Left lobe of liver (tissue), 2 donors: ENCODE measurements around the gene CACNA1C. TPM values are rescaled to one million over a fixed set of nuclear protein-coding genes. Genes with fewer than 3 reads are reported as not detected.

ENCODE experiments used
- ATAC-seq: fragments of 200-7000 bp; cut with Tn5 transposase; one replicate; pipeline ENCODE4 v1.9.1; 2020; ENCODE audit warnings: mild to moderate bottlenecking, moderate library complexity
- DNase-seq: peaks from one replicate; pipeline ENCODE4 v3.0.0-alpha.2; 2020; ENCODE audit warnings: low spot score
- total RNA-seq: library from RNA; stranded (reverse); gene quantifications from one replicate; pipeline ENCODE4 v1.2.1, GENCODE V29; 2021
- donor health status: DM: no; HTN: no; CAD: no; lungs with moderate emphysema.
- donor health status: DM: no; HTN: yes; CAD: no.

CACNA1C gene
- total RNA-seq, 1 donor from 2014 or later, result 0.83 TPM

- ATAC-seq, result no peak
- DNase-seq, result no peak
Observed at GRCh38 chr12:2687058-2687457, 634.3 kb downstream of the CACNA1C start.

- no peak for DNase-seq
- no peak for ATAC-seq
Observed at GRCh38 chr12:2687726-2688125, 634.9 kb downstream of the CACNA1C start.

GRCh38 chr12:2688381-2688931 lies 635.7 kb downstream of the CACNA1C start:
- no peak for DNase-seq

GRCh38 chr12:2689393-2689792 lies 636.6 kb downstream of the CACNA1C start:
- ATAC-seq, result no peak
- DNase-seq, result no peak

More at GRCh38 chr12:2688381-2688931, 635.7 kb downstream of the CACNA1C start:
- no peak for ATAC-seq

GRCh38 chr12:2689879-2690278 lies 637.1 kb downstream of the CACNA1C start:
- ATAC-seq (no peak), DNase-seq (no peak)

- DNase-seq (no peak), ATAC-seq (no peak)
Observed at GRCh38 chr12:2690348-2691005, 637.7 kb downstream of the CACNA1C start.

GRCh38 chr12:2691006-2691344 lies 638.2 kb downstream of the CACNA1C start:
- peak; percentile 37 for ATAC-seq
- DNase-seq, result no peak

- DNase-seq (no peak), ATAC-seq (peak; percentile 54)
Observed at GRCh38 chr12:2691345-2692071, 638.7 kb downstream of the CACNA1C start.

GRCh38 chr12:2692080-2692479 lies 639.3 kb downstream of the CACNA1C start:
- DNase-seq (no peak), ATAC-seq (no peak)

- DNase-seq (no peak), ATAC-seq (no peak)
Observed at GRCh38 chr12:2693244-2693860, 640.6 kb downstream of the CACNA1C start.

GRCh38 chr12:2693980-2694610 lies 641.3 kb downstream of the CACNA1C start:
- no peak for DNase-seq
- ATAC-seq, result no peak

GRCh38 chr12:2696136-2696535 lies 643.3 kb downstream of the CACNA1C start:
- no peak for ATAC-seq
- DNase-seq, result no peak

- DNase-seq, result no peak
- no peak for ATAC-seq
Observed at GRCh38 chr12:2697057-2697800, 644.4 kb downstream of the CACNA1C start.

- no peak for ATAC-seq
Observed at GRCh38 chr12:2698566-2698965, 645.8 kb downstream of the CACNA1C start.

GRCh38 chr12:2710701-2711100 lies 657.9 kb downstream of the CACNA1C start:
- ATAC-seq, result no peak
- DNase-seq, result no peak

More at GRCh38 chr12:2698566-2698965, 645.8 kb downstream of the CACNA1C start:
- no peak for DNase-seq

GRCh38 chr12:2719392-2719791 lies 666.6 kb downstream of the CACNA1C start:
- DNase-seq, result no peak
- no peak for ATAC-seq

GRCh38 chr12:2722806-2723205 lies 670.0 kb downstream of the CACNA1C start:
- DNase-seq (no peak), ATAC-seq (no peak)

- no peak for DNase-seq
- ATAC-seq, result no peak
Observed at GRCh38 chr12:2732290-2732689, 679.5 kb downstream of the CACNA1C start.

GRCh38 chr12:2733493-2734355 lies 680.9 kb downstream of the CACNA1C start:
- DNase-seq, result no peak
- ATAC-seq, result no peak

- DNase-seq (no peak), ATAC-seq (no peak)
Observed at GRCh38 chr12:2735432-2735831, 682.6 kb downstream of the CACNA1C start.
